COLO668 (cell line): ENCODE data around the gene THOC1.
"Not testable (repeated sequence)": the region's sequence is repeated elsewhere in the genome, so short reads cannot be mapped to it uniquely, and the experiment has no call there.

Experiments
- DNase-seq: peaks from one replicate; lab custom pipeline; 2025; ENCODE audit not compliant: unreplicated experiment; lab: John Stamatoyannopoulos, UW

Gene THOC1

GRCh38 chr18:267688-268552 lies at the start of gene THOC1:
THOC1 (minus strand) TSS chr18:268047; CDS start chr18:268019, 28 bp downstream.
- peak; percentile 96 for DNase-seq

- no peak for DNase-seq
These were observed 49.8 kb upstream of the THOC1 start for GRCh38 chr18:317618-318017.

GRCh38 chr18:316393-316792 lies 48.5 kb upstream of the THOC1 start:
- DNase-seq = no peak

GRCh38 chr18:313931-314330 lies 46.1 kb upstream of the THOC1 start:
- no peak for DNase-seq

- no peak for DNase-seq
These were observed 44.6 kb upstream of the THOC1 start for GRCh38 chr18:312415-312814.

- DNase-seq = no peak
These were observed 42.2 kb upstream of the THOC1 start for GRCh38 chr18:310042-310441.

GRCh38 chr18:308086-308485 lies 40.2 kb upstream of the THOC1 start:
- DNase-seq = not testable (repeated sequence)

- DNase-seq = no peak
These were observed 38.9 kb upstream of the THOC1 start for GRCh38 chr18:306608-307255.

- DNase-seq = no peak
These were observed 37.2 kb upstream of the THOC1 start for GRCh38 chr18:305003-305501.

GRCh38 chr18:303607-304006 lies 35.8 kb upstream of the THOC1 start:
- no peak for DNase-seq

- no peak for DNase-seq
These were observed 35.2 kb upstream of the THOC1 start for GRCh38 chr18:303011-303410.

- no peak for DNase-seq
These were observed 34.2 kb upstream of the THOC1 start for GRCh38 chr18:302097-302496.

GRCh38 chr18:297936-298335 lies 30.1 kb upstream of the THOC1 start:
- no peak for DNase-seq

GRCh38 chr18:295756-296490 lies 28.1 kb upstream of the THOC1 start:
- DNase-seq = no peak

- no peak for DNase-seq
These were observed 26.7 kb upstream of the THOC1 start for GRCh38 chr18:294566-294965.

GRCh38 chr18:293536-293935 lies 25.7 kb upstream of the THOC1 start:
- no peak for DNase-seq

GRCh38 chr18:292271-292670 lies 24.4 kb upstream of the THOC1 start:
- no peak for DNase-seq

GRCh38 chr18:289970-290369 lies 22.1 kb upstream of the THOC1 start:
- DNase-seq = not testable (repeated sequence)

- DNase-seq = no peak
These were observed 21.2 kb upstream of the THOC1 start for GRCh38 chr18:289026-289425.

- DNase-seq = no peak
These were observed 18.9 kb upstream of the THOC1 start for GRCh38 chr18:286515-287310.

- DNase-seq = no peak
These were observed 18.0 kb upstream of the THOC1 start for GRCh38 chr18:285817-286216.
